Prostate gland (tissue), 2 donors: ENCODE measurements around the gene CACNA1S.

Experiments
- POLR2A ChIP-seq: fragments of 450-650 bp; IDR thresholded peaks from one replicate; pipeline ENCODE4 v1.6.1; 2016; ENCODE audit warnings: antibody characterized with exemption, mild to moderate bottlenecking
- POLR2AphosphoS5 ChIP-seq: sonication (generic); formaldehyde crosslinking; IDR thresholded peaks from one replicate; pipeline ENCODE4 v1.6.1; 2017; ENCODE audit warnings: antibody characterized with exemption
- TF ChIP-seq, protein P1 (sequence below), 4 experiments: fragments of 200-600 bp in 2 of 4; fragments of 450-650 bp in 2 of 4; sonication (generic) in 2 of 4; IDR thresholded peaks; 1 replicate in 3 of 4; 2 replicates in 1 of 4; pipeline ENCODE4 v1.5.1; 2016 to 2019; ENCODE audit warnings: antibody characterized with exemption in 4 of 4, mild to moderate bottlenecking in 2 of 4, moderate library complexity in 2 of 4

- TF ChIP-seq, protein P1, sequence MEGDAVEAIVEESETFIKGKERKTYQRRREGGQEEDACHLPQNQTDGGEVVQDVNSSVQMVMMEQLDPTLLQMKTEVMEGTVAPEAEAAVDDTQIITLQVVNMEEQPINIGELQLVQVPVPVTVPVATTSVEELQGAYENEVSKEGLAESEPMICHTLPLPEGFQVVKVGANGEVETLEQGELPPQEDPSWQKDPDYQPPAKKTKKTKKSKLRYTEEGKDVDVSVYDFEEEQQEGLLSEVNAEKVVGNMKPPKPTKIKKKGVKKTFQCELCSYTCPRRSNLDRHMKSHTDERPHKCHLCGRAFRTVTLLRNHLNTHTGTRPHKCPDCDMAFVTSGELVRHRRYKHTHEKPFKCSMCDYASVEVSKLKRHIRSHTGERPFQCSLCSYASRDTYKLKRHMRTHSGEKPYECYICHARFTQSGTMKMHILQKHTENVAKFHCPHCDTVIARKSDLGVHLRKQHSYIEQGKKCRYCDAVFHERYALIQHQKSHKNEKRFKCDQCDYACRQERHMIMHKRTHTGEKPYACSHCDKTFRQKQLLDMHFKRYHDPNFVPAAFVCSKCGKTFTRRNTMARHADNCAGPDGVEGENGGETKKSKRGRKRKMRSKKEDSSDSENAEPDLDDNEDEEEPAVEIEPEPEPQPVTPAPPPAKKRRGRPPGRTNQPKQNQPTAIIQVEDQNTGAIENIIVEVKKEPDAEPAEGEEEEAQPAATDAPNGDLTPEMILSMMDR (IDR thresholded peaks at IDR 0.05) = no peak
- TF ChIP-seq POLR2A (no peak), POLR2AphosphoS5 (no peak)
These were observed 91.3 kb downstream of the CACNA1S start for GRCh38 chr1:201020721-201021629.
